Measurements from ENCODE around the gene KRTAP5-3. TPM values are rescaled to one million over a fixed set of nuclear protein-coding genes. Genes with fewer than 3 reads are reported as not detected.
A peak's percentile ranks its signal among the peaks of the same experiment; 100 is the strongest.

KRTAP5-3 gene
- total and polyA plus RNA-seq, 2 of the 13 experiments (the other 11 are each of a cell fraction or from before 2014, with no cell fraction given): not detected

DNA sequence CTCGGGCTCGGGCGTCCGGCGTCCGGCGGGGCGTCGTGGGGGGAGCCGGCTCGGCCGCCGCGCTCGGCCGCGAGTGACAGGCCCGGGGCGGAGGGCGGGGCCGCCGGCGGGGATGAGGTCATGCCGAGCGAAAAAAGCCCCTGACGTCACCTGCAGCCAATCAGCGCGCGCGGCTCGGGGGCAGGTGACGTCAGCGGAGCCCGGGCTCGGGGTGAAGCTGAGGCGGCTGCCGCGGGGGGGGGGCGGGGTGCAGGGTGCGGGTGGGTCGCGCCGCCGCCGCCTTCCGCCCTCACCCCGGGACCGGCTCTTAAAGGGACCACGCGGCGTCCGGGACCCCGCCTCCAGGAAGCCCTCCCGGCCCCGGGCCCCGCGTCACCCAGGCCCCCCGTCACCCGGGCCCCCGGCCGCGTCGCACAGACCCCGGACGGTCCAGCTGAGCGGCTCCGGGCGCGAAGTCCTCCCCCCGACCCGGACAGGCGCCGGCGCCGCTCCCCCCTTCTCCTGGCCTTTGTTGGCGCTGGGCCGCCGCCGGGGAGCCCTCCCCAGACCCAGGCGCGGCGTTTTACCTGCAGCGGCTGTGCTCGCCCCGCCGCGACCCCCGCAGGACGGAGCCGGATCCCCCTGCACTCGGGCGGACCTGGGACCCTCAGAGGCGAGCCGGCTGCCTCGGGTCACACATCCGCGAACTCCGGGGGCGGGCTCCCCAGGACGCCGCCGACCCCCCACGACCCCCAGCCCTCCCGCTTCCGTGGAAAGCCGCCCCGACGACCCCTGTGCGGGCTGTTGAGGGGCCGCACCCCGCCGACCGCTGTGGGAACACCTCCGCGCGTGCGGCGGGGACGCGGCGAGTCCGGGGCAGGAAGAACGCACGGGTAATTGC is 35.8 kb downstream of the KRTAP5-3 start, which contains the start of gene DUSP8 (continued):
- TF ChIP-seq, protein P1, sequence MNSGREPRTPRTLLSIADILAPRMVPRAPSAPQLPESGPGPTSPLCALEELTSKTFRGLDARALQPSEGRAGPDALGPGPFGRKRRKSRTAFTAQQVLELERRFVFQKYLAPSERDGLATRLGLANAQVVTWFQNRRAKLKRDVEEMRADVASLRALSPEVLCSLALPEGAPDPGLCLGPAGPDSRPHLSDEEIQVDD (CRISPR knock-in tag; IDR thresholded peaks at IDR 0.05; ENCODE audit: borderline replicate concordance): no peak
- TF ChIP-seq SCMH1 (CRISPR knock-in tag; IDR thresholded peaks at IDR 0.05; ENCODE audit: borderline replicate concordance): no peak
- no peak for TF ChIP-seq TCF7 (IDR thresholded peaks at IDR 0.05; ENCODE audit: low read depth)
- no peak for TF ChIP-seq SOX13 (IDR thresholded peaks at IDR 0.05)
- no peak for TF ChIP-seq SOX13 (CRISPR knock-in tag; conservative IDR thresholded peaks at IDR 0.05 in 1 of 2, IDR thresholded peaks at IDR 0.05 in 1 of 2)
- TF ChIP-seq, protein P2, sequence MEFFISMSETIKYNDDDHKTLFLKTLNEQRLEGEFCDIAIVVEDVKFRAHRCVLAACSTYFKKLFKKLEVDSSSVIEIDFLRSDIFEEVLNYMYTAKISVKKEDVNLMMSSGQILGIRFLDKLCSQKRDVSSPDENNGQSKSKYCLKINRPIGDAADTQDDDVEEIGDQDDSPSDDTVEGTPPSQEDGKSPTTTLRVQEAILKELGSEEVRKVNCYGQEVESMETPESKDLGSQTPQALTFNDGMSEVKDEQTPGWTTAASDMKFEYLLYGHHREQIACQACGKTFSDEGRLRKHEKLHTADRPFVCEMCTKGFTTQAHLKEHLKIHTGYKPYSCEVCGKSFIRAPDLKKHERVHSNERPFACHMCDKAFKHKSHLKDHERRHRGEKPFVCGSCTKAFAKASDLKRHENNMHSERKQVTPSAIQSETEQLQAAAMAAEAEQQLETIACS (CRISPR knock-in tag; IDR thresholded peaks at IDR 0.05): no peak
- TF ChIP-seq ZNF350 (CRISPR knock-in tag; IDR thresholded peaks at IDR 0.05; ENCODE audit: borderline replicate concordance, low read depth): no peak
- TF ChIP-seq, protein P3, sequence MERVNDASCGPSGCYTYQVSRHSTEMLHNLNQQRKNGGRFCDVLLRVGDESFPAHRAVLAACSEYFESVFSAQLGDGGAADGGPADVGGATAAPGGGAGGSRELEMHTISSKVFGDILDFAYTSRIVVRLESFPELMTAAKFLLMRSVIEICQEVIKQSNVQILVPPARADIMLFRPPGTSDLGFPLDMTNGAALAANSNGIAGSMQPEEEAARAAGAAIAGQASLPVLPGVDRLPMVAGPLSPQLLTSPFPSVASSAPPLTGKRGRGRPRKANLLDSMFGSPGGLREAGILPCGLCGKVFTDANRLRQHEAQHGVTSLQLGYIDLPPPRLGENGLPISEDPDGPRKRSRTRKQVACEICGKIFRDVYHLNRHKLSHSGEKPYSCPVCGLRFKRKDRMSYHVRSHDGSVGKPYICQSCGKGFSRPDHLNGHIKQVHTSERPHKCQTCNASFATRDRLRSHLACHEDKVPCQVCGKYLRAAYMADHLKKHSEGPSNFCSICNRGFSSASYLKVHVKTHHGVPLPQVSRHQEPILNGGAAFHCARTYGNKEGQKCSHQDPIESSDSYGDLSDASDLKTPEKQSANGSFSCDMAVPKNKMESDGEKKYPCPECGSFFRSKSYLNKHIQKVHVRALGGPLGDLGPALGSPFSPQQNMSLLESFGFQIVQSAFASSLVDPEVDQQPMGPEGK (CRISPR knock-in tag; IDR thresholded peaks at IDR 0.05): peak; percentile 76
- TF ChIP-seq, protein P4, sequence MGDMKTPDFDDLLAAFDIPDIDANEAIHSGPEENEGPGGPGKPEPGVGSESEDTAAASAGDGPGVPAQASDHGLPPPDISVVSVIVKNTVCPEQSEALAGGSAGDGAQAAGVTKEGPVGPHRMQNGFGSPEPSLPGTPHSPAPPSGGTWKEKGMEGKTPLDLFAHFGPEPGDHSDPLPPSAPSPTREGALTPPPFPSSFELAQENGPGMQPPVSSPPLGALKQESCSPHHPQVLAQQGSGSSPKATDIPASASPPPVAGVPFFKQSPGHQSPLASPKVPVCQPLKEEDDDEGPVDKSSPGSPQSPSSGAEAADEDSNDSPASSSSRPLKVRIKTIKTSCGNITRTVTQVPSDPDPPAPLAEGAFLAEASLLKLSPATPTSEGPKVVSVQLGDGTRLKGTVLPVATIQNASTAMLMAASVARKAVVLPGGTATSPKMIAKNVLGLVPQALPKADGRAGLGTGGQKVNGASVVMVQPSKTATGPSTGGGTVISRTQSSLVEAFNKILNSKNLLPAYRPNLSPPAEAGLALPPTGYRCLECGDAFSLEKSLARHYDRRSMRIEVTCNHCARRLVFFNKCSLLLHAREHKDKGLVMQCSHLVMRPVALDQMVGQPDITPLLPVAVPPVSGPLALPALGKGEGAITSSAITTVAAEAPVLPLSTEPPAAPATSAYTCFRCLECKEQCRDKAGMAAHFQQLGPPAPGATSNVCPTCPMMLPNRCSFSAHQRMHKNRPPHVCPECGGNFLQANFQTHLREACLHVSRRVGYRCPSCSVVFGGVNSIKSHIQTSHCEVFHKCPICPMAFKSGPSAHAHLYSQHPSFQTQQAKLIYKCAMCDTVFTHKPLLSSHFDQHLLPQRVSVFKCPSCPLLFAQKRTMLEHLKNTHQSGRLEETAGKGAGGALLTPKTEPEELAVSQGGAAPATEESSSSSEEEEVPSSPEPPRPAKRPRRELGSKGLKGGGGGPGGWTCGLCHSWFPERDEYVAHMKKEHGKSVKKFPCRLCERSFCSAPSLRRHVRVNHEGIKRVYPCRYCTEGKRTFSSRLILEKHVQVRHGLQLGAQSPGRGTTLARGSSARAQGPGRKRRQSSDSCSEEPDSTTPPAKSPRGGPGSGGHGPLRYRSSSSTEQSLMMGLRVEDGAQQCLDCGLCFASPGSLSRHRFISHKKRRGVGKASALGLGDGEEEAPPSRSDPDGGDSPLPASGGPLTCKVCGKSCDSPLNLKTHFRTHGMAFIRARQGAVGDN (CRISPR knock-in tag; IDR thresholded peaks at IDR 0.05): peak; percentile 60
- TF ChIP-seq SALL1 (CRISPR knock-in tag; IDR thresholded peaks at IDR 0.05): 0 out of 2 replicates have a peak, but pooled peaks have one; percentile 25
- TF ChIP-seq, protein P5, sequence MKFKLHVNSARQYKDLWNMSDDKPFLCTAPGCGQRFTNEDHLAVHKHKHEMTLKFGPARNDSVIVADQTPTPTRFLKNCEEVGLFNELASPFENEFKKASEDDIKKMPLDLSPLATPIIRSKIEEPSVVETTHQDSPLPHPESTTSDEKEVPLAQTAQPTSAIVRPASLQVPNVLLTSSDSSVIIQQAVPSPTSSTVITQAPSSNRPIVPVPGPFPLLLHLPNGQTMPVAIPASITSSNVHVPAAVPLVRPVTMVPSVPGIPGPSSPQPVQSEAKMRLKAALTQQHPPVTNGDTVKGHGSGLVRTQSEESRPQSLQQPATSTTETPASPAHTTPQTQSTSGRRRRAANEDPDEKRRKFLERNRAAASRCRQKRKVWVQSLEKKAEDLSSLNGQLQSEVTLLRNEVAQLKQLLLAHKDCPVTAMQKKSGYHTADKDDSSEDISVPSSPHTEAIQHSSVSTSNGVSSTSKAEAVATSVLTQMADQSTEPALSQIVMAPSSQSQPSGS (CRISPR knock-in tag; IDR thresholded peaks at IDR 0.05): peak; percentile 99
- TF ChIP-seq ZNF879 (CRISPR knock-in tag; IDR thresholded peaks at IDR 0.05): no peak
- no peak for TF ChIP-seq ZNF354B (CRISPR knock-in tag; IDR thresholded peaks at IDR 0.05)
- TF ChIP-seq PHF20 (CRISPR knock-in tag; IDR thresholded peaks at IDR 0.05): no peak
